HG03354 (cell line): ENCODE results near the gene CLPTM1.

Source experiments
- ATAC-seq: cut with Tn5 transposase; IDR thresholded peaks from one replicate; pipeline ENCODE4 v1.9.1; 2021; ENCODE audit warnings: mild to moderate bottlenecking; ENCODE audit not compliant: unreplicated experiment, poor library complexity, severe bottlenecking

The CLPTM1 gene

DNA sequence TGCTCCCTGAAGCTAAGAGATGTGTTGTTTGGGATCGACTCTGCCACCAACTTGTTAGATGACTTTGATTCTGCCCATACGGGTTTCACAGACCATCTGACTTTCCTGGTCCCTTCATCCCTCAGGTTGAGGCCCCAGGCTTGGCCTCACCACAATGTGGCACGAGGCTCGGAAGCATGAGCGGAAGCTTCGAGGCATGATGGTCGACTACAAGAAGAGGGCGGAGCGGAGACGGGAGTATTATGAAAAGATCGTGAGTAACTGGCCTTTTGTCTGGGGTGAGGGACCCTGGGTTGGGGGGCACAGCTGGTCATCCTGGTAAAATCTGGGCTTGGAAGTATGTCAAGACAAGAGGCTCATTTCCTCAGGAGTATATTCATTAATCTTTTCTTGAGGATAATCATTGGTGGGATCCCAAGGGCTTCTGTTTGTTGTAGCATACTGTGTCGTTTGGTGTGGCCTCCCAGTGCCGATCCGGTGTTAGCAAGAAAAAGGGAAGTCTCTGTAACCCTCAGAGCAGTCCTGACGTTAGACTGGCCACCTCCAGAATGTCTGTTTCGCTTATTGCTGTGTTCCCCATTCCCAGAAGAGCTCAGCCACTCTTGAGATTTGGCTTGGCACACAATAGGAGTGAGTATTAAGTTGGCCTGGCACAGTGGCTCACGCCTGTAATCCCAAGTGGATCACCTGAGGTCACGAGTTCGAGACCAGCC is 85.0 kb downstream of the CLPTM1 start:
- ATAC-seq, result no peak

DNA sequence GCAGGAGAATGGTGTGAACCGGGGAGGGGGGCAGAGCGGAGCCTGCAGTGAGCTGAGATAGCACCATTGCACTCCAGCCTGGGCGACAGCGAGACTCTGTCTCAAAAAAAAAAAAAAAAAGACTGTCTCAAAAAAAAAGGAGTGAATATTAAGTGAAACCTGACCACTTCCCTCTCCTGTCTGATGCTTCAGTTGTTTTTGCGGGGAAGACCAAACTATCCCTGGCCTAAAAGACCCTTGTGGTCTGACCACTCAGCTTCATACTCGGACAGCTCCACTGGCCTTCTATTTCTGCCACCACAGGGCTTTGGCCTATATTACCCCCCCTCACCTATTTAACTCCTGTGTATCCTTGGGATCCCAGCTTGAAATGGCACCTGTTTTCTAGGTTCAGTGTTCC is 85.9 kb downstream of the CLPTM1 start:
- no peak for ATAC-seq
